Hematopoietic multipotent progenitor cell treated with erythropoietin and hydrocortisone succinate and interleukin-3 and kit ligand, for 15 days (in vitro differentiated cells): Measurements from ENCODE around the gene PDIA5.

Source experiments
- DNase-seq: peaks from one replicate; pipeline ENCODE4 v3.0.0-alpha.2; 2015; ENCODE audit warnings: low spot score

Gene PDIA5

DNA sequence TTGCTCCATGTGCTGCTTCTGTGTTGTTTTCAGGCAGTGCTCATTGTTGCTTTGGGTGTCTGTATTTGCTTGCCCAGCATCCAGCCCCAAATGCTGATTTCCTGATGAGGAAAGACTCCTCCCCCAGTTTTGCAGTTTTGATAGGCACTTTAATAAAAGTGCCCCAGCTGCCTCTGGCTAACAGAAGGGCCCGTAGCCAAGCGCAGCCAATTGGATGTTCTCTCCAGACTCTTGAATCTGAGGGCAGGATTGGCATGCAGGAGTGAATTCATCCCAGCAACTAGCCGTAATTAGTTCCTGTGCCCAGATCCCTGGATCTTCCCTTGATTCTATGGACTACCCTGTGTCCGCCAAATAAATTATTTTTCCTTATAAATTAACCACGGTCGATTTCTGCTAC is 24.4 kb upstream of the PDIA5 start:
- DNase-seq = no peak

DNA sequence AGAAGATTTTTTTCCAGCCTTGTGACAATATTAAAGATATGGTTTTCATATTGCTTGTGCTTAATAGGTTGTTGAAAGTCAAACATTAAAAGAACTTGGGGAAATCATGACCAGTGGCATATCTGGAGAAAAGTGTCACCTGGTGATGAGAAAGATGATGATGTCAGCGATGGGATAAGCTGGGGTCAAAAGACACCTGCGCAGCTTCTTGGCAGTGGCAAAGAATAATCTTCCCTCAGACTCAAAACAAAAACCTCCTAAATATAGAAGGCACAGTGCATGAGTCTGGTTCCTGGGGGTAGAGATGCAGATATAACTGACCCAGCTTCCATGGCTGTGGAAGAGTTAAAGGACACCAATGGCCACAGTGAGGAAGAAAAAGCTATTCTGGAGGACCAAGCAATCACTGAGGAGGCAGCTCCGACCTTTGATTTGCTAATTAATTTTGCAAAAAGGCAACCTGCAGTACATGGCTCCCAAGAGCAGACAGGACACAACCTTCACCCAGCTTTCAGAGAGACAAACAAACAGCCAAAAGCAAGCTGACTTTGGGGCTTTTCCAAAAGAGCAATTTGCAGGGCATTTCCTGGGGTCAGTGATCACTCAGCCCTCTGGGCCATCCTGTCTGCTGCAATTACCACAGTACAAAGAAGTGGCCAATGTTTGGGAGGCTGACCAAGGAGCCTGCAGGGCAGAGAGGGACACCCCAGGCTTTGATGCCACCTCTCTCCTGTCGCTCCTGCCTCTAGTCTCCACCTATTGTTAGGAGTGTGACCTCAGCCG is 21.7 kb upstream of the PDIA5 start:
- DNase-seq = no peak

DNA sequence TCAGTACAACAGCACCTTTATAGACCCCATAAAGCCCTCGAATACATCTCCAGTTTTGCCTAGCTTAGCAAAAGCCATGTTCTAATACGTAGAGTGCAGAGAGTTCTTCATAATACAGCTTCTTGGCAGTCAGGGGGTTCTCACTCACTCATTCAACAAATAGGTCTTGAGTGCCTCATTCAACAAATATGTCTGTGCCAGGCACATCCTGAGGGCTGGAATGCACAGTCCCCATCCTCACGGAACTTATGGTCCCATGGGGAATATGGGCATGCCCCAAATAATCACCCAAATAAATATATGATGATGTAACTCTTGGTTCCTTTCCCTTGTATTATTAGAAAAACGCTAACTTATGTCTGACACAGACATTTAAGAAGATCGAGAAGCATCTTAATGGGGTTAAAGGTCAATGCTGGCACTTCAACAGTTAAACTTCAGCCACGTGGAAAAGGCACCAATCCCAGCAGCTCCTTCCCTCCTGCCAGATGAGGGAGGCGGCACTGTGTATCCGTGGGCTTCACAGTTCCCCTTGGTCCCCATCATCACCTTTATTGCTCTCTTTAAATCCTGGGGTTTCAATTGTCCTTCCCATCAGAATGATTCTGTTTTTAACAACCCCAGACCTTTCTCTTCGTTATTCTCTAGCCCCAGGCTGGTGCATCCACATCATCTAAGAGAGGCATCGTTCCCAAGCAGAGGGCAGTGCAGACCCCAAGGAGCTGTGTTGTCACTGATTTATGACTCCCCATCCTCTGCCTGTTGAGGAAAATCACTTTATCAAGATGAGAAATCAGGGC is 20.4 kb upstream of the PDIA5 start:
- no peak for DNase-seq

DNA sequence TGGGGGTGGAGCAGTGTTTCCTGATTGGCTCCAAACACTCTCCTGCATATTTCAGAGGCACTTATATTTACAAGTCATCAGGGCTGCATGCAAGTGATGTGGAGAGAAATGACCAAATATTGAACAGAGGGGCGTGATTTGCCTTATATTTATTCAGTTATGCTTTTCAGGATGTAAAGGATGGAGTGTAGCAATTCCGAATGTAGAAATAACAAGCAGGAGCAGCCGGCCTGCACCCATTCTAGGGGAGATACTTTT is 19.8 kb upstream of the PDIA5 start:
- DNase-seq = no peak

DNA sequence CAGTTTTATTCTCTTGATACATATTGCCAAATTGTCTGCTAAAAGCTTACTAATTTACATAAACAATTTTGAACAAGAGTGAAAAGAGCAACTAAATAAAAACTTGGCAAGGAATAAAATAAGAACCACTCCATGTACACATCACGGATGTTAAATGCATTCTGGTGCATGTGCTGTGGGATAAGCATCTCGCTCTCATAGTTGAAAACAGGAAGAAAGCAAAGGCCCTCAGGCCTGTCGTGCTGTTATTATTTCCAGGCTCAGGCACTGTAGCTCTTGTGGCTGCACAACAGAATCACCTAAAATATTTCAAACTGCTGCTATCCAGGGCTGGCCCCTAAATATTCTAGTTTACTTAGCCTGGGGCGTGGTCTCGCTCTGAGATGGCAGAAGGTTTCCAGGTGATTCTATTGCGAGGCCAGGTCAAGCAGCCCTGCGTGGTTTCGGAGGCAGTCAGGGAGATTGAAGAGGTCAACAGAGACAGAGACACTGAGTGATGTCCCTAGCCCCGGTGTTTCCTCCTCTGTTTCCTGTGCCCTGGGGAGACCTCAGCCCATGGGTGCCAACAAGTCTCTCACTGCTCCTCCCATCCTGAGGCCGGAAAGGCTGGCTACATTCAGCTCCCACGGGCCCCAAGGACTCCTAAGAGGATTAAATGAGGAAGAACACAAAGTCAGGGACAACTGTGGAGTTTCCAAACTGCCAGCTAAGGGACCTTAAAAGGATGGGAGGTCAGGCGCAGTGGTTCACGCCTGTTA is 18.2 kb upstream of the PDIA5 start:
- no peak for DNase-seq

DNA sequence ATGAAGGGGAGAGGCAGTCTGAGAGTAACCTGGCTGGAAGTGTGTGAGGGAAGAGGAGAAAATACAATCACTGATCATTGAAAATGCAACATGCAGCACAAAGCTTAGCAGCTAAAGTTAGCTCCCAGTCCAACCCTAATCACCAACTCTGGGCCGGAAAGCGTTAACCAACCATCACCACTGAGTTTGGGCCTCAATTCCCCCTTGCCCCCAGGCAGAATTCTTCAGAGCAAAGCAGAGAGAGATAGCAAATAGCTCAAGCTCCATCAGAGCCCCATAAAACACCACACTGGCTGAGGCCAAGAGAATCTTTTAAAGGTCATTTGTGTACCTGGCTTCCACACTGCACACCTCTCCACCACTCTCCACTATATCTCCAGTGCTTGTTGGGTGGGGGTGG is 16.2 kb upstream of the PDIA5 start:
- DNase-seq = no peak

DNA sequence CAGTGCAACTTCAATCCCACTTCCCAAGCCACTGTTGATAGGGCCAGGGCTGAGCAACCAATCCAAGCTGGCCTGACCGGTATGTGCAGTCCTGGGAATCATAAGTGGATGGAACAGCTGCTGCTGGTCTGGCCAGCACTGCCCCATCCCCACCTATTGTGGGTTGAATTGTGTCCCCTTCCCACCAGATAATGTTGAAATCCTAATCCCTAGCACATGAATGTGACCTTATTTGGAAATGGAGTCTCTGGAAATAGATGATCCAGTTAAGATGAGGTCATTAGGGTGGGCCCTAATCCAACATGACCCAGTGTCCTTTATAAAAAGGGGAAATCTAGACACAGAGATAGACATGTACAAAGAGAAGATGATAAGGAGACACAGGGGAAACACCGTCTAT is 13.7 kb upstream of the PDIA5 start:
- no peak for DNase-seq

DNA sequence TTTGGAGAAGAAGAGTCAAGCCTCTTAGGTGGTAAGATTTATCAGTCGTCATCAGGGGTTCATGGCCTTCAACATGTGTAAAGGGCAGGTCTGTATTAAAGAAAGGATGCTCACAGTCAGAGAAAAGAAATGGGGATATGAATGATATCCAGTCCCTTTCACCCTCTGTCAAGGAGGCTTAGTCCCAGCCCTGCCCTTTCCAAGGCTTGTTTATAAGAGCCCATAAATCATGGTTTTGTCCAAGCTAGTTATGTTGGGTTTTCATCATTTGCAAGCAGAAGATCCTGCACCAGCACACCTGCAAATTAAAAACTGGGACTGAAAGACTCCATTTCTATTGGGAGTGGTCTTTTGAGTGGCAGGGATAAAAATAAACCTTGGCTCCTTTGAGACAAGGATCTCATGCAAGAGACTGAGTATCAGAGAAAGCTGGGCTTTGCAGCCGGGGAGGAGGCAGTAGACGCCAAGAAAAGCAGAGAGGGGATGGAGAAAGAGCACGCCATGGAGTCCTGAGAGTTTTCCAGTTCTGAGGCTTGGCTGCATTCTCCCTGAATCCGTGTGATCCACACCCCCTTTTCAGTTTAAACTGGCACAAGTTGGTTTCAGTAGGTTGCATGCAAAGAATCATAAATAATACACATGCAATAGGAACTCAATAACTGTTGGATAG is 12.6 kb upstream of the PDIA5 start:
- no peak for DNase-seq

DNA sequence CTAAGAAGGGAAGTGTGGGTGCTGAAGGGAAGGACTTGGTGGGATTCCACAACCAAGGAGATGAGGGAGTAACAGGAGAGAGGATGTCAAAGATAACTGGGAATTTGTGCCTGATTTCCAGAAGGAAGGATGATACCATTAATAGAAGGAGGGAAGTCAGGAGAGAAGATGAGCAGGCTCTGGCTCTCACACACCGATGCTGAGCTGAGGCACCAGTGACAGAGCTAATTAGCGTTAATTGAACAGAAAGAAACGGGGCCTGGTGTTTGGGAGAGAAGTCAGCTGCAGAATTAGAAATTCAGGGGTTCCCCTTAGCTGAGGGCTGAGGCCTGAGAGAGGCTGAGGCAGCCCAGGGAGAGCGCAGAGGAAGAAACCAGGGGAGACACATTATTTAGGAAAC is 11.9 kb upstream of the PDIA5 start:
- no peak for DNase-seq

DNA sequence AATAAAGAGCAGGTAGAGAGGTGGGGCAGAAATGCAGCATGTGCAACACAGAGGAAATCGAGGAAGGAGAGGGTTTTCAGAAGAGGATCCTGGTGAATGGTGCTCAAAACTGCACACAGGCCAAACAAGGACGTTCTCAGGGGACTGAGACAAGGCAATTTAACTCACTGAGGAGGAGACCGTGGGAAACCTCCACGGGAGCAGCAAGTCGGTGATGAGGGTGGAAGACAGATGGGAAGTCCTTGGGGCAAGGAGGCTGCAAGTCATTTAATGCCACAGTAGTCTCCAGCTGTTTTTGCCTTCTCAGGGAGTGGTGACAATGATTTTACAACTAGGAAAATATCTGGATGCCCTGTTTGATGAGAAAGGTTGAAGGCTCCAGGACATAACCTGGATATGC is 11.5 kb upstream of the PDIA5 start:
- no peak for DNase-seq

DNA sequence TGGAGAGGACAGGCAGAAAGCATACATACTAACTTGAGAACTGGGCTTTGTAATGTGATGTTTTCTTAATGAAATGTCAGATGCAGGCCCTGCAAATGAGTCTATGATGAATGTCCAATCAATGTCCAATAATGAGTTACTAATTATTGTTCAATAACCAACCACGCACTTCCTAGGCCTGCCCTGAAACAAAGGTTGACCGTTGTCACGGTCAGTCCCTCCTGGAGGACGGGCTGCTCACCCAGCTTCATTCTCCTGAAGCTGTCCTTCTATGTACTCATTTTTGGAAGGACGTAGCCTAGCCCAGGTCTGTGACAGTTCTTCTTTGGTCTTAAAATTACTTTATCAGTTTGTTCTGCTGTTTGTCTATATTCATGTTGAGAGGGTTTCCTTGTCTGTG is 8.3 kb upstream of the PDIA5 start:
- no peak for DNase-seq

DNA sequence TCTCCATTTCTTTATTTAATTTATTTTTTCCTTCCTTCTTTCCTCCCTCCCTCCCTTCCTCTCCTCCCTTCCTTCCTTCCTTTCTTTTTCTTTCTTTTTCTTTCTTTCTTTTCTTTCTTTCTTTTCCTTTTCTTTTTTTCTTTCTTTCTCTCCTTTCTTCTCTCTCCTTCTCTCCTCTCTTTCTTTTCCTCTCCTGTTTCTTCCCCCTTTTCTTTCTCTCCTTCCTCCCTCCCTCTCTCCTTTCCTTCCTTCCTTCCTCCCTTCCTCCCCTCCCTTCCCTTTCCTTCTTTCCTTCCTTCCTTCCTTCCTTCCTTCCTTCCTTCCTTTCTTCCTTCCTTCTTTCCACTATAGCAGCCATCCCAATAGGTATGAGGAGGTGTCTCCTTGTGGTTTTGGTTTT is 6.8 kb upstream of the PDIA5 start:
- DNase-seq = no peak

DNA sequence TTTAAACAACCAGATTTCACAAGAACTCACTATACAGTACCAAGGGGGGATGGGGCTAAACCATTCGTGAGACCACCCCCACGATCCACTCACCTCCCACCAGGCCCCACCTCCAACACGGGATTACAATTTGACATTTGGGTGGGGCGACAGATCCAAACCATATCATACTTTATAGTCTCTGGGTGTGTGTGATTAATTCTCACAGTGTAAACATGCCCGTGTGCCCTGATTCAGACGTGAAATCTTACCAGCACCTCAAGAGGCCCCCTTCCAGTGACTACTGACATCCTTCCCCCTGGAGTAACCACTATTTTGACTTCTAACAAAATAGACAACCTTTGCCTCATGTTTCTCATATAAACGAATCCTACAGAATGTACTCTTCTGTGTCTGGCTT is 5.0 kb upstream of the PDIA5 start:
- DNase-seq = no peak

DNA sequence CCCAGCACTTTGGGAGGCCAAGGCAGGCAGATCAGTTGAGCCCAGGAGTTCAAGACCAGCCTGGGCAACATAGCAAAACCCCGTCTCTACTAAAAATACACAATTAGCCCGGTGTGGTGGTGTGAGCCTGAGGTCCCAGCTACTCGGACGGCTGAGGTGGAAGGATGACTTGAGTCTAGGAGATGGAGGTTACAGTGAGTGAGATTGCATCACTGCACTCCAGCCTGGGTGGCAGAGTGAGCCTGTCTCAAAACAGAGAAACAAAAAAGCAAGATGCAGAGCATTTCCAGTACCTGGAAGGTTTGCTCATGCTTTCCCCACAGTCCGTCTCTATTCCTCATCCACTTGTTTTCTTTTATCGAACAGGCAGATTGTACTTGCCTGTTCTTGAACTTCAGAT is 3.8 kb upstream of the PDIA5 start:
- no peak for DNase-seq

DNA sequence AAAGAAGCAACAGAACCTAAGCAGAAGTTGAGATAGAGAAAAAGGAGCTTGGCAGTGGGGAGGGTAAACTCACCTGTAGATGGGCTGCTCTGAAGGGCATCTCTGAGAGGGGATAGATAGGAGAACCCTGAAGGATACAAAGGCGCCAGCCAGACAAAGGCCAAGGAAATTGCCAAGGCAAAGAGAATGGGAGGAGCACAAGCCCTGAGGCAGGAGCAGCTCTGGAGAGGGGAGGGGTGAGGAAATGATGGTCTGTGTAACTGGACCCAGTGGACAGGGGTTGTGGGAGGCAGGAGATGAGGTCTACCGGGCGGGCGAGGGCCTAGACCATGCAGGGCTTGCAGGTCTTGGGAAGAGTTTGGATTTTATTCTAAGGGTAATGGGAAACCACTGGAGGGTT is 2.3 kb upstream of the PDIA5 start:
- no peak for DNase-seq

DNA sequence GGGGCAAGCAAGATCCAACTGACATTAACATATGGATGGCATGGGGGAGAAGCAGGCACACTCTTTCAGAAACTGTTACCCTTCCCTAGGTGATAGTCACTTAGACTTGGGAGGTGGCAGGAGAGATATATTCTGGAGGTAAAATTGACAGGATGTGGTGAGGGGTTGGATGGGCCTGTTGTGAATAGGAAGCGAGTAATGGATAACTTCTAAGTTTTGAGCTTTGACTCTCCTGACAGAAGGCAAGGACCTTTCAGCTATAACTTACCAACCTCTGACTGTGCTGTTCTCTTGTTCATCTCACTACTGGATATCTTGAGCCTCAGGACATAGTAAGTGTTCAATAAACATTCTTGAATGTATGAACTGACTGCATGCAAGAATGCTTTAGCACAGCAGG is 1.9 kb upstream of the PDIA5 start:
- DNase-seq = no peak

DNA sequence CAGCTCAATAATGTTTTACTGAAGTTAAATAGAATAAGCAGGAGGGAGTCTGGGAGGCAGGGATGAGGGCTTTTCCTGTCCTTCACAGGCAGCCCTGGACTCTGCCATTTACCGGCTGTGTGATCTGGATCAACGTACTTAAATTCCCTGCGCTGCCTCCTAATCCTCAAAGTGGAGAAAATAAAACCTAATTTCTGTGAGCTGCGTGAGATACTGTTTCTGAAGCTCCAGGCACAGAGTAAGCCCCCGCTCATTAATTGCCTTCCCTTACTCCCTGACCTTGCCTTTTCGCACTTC is 278 bp upstream of the PDIA5 start:
- DNase-seq = no peak

DNA sequence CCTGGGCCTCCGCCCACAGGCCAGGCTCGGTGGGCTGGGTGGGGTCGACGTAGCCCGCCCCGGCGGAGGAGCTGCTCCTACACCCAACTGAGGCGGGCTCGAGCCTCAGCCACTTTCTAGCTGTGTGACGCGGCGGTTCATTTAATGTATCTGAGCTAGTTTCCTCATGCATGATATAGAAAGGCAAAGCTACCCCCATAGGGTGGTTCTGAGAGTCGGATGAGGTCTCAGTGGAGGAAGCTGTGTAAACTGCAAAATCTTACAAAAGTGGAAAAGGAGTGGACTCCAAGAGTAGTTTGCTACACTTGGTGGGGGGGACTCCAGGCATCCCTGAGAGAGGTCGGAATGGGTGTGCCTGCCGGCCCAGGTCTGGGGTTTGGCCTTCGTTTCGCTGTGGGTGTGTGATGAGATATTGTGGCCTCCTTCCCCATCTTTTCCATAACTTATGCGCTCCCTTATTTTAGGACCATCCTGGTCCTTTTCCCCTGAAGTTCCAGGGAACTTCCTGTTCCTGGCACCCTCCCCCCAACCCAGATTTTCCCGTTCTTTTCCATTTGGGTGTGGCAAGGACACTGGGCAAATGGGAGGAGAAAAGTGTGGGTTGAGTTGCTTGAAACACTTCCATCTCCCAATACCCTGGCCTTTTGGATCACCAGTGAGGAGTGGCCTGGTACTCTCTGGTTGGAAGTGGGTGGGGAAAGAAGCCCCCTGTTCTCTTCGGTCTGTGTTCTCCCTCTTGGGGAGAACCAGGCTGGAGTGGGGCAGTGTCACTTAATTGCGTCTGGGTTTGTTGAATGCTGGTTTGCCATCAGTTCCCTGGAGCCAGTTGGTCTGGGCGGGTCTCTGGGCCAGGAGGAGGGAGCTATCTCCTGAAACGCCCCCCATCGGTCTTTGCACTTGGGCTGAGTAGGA is 1.1 kb downstream of the PDIA5 start:
- no peak for DNase-seq

DNA sequence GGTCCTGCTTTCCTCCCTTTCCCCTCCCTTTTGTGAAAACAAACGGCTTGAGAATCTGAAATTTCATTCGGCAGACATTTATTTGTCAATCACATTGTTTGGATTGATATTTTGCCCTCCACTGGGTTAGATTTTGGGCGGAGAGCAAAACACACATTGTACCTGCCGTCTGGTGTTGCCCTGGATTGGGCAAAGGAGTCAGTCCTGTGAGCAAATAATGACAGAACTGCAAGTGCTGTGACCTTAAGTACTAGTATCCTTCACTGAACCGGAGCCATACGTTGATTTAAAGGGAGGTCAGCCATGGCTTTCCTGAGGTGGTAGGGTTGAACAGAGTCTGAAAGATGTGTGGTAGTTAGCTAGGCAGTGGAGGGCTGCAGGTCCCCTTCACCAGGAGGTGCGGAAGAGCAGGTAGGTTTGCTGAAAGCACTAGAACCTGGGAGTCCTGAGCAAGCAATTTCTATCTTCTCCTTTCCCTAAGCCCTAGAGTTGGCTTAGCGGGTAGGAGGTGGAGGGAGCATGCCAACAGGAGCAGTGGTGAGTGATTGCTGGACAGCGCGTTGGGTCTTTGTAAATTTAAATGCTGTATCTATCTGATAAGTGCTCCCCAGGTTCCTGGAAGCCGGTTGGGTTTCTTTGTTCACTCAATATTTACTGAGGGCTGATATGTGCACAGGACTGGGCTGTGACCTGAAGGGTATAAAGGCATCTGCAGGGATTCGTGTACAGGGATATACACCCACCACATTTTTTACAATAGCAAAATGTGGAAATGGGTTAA is 2.0 kb downstream of the PDIA5 start:
- no peak for DNase-seq

DNA sequence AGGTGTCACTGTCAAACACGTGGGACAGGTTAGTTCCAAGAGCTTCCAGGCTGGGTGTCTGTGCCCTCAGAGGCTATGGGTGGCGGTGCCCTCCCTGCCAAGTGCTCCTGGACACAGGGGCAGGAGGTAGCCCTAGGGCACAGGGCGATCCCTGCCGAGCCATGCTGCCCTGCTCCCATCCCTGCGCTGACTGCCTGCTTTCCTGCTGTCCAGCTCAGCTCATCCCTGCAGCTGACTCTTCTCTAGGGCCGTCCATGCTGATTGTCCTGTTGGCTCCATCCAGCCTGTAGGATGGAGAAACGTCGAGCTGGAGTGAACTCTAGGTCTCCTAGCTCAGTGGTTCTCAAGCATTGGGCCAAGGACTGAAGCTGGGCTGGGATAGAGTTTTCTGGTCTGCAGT is 3.7 kb downstream of the PDIA5 start:
- DNase-seq = no peak

DNA sequence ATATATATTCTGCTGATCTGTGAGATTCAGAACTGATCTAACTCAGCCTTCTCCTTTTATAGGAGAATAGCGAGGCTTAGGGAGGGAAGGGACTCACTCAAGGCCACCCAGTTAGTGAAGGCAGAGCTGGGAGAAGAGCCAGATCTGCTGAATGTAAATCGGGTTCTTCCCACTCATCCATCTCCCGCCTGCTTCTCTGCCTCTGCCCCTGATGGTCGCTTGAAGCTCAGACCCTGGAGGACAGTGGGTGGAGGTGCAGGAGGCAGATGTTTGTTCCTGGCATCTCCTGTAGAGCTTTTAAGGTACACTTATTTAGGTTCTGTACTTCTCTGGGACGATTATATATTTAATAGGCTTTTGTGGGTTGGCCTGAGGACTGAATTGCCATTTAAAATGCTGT is 4.3 kb downstream of the PDIA5 start:
- no peak for DNase-seq
